Esophagus squamous epithelium (tissue), 4 donors: ENCODE measurements around the gene UBR3.

ENCODE experiments used
- POLR2A ChIP-seq, 4 donors: fragments of 450-650 bp; IDR thresholded peaks; one replicate each; pipeline ENCODE4 v1.6.1; 2017; ENCODE audit warnings: antibody characterized with exemption in 4 of 4, mild to moderate bottlenecking in 4 of 4, moderate library complexity in 3 of 4
- TF ChIP-seq, protein P1 (sequence below), 6 experiments: fragments of 450-650 bp in 4 of 6; fragments of 200-600 bp in 2 of 6; sonication (generic) in 2 of 6; IDR thresholded peaks; one replicate each; pipeline ENCODE4 v1.5.1; 2016 to 2019; ENCODE audit warnings: antibody characterized with exemption in 6 of 6, mild to moderate bottlenecking in 4 of 6, moderate library complexity in 4 of 6

DNA sequence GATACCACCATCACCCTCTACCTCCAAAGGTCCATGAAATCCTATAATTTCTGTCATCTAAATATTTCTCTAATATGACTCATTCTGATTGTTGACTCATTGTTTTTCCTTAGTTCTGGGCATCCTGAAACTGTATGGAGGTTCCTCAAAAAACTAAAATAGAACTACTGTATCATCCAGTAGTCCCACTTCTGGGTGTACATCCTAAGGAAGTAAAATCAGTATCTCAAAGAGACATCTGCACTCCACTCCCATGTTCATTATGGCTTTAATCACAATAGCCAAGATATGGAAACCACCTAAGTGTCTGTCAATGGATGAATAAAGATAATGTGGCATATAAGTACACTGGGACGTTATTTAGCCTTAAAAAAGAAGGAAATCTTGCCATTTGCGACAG is 224.9 kb downstream of the UBR3 start:
- TF ChIP-seq, protein P1, sequence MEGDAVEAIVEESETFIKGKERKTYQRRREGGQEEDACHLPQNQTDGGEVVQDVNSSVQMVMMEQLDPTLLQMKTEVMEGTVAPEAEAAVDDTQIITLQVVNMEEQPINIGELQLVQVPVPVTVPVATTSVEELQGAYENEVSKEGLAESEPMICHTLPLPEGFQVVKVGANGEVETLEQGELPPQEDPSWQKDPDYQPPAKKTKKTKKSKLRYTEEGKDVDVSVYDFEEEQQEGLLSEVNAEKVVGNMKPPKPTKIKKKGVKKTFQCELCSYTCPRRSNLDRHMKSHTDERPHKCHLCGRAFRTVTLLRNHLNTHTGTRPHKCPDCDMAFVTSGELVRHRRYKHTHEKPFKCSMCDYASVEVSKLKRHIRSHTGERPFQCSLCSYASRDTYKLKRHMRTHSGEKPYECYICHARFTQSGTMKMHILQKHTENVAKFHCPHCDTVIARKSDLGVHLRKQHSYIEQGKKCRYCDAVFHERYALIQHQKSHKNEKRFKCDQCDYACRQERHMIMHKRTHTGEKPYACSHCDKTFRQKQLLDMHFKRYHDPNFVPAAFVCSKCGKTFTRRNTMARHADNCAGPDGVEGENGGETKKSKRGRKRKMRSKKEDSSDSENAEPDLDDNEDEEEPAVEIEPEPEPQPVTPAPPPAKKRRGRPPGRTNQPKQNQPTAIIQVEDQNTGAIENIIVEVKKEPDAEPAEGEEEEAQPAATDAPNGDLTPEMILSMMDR (IDR thresholded peaks at IDR 0.05), result no peak
- no peak for TF ChIP-seq POLR2A (IDR thresholded peaks at IDR 0.05)
